AG09319 (cell line): ENCODE data around the gene RALBP1.
"Not testable (repeated sequence)": the region's sequence is repeated elsewhere in the genome, so short reads cannot be mapped to it uniquely, and the experiment has no call there.

Experiments
- DNase-seq: peaks from one replicate; pipeline ENCODE4 v3.0.0-alpha.2; 2010; ENCODE audit warnings: low read depth; ENCODE audit errors: extremely low read depth
- CTCF ChIP-seq: IDR thresholded peaks from 2 replicates; pipeline ENCODE4 v1.5.1; 2011; ENCODE audit warnings: low read depth, mild to moderate bottlenecking, inconsistent platforms, low read length, moderate library complexity

The RALBP1 gene

DNA sequence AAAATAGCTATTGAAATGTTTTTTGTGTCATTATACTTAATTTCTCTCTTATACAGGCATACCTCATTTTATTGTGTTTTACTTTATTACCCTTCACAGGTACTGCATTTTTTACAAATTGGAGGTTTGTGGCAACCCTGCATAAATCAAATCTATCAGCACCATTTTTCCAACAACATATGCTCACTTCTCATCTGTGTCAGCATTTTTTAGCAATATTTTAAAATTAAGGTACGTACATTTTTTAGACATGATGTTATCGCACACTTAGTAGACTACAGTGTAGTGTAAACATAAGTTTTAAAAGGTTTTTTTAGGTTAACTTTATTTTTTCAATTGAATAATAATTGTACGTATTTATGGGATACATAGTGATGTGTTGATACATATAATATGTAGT lies 30.8 kb upstream of the RALBP1 start:
- no peak for DNase-seq
- TF ChIP-seq CTCF: no peak

DNA sequence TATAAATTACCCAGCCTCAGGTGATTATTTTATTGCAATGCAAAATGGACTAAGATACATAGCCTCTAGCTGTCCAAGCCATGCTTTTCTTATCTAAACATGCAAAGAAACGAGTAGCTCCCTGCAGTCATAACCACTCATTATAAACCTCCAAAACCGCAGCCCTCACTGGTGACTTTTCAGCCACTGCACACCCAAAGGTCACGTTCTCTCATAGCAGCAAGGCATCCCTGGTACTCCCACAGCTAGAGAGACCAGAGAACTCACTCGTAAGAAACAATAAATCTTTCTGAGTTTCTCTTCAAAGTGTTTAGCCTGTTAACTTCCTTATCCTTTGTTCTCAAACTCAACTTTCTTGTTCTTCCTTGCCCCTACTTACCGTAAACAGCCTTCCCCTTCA lies 28.5 kb upstream of the RALBP1 start:
- no peak for TF ChIP-seq CTCF
- no peak for DNase-seq

GRCh38 chr18:9447334-9447733 lies 28.0 kb upstream of the RALBP1 start:
- TF ChIP-seq CTCF: no peak
- no peak for DNase-seq

- no peak for TF ChIP-seq CTCF
- DNase-seq: no peak
Measured at GRCh38 chr18:9449600-9450414, 25.5 kb upstream of the RALBP1 start.

- not testable (repeated sequence) for DNase-seq
Measured at GRCh38 chr18:9450920-9451319, 24.4 kb upstream of the RALBP1 start.

DNA sequence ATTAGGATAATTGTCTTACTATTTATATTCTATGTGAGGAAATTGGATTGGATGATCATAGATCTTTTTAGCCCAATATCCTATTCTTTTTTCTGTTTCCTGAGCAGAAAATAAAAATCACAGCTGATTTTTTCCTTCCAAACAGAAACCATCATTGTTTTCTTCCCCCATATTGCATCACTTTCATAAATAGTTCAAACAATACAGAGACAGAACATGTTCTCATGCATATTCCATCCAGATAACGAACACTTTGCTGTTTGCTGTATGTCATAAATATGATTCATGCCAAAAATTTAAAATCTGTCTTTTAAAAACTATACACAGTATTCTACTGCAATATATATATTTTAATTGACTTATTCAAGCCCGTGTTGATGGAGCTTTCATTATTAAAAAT lies 22.0 kb upstream of the RALBP1 start:
- DNase-seq: no peak
- TF ChIP-seq CTCF: no peak

DNA sequence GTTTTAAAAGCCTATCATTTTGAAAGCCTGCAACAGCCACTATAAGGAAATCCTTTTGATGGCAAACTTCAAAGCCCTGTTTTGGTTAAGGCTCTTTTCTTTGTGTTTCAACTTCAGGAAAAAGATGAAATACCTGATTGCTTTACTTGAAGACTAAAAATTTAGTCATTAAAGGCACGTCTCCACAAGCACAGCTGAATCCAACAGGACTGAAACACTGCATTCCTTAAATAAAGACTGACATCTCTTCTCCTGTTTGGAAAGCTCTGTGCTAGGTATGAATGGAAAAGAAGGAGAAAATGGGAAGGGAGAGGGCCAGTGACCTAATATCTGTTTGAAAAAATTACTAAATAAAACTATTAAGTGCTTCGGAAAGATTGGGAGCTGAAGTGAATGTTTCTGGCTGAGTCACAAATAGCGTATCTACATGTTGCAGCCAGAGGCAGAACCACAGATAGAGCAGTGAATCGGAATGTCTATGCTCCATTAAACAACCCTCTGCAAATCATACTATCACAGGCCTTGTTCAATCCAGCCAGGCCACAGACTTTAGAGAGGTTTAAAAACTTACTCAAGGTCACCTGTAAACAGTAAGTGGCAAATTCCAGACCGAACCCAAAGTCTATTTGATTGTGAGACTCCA lies 21.1 kb upstream of the RALBP1 start:
- DNase-seq: no peak
- TF ChIP-seq CTCF: no peak
